Sigmoid colon (tissue), 4 donors: ENCODE measurements around the gene EXOC6B.

Experiments
- EP300 ChIP-seq, 4 donors: sonication (generic); formaldehyde crosslinking; IDR thresholded peaks; one replicate each; pipeline ENCODE4 v1.6.1; 2017; ENCODE audit warnings: antibody characterized with exemption in 4 of 4
- POLR2A ChIP-seq, 2 donors: fragments of 450-650 bp; IDR thresholded peaks; one replicate each; pipeline ENCODE4 v1.6.1; 2016; ENCODE audit warnings: antibody characterized with exemption in 2 of 2, mild to moderate bottlenecking in 2 of 2, moderate library complexity in 2 of 2
- POLR2AphosphoS5 ChIP-seq, 4 donors: sonication (generic); formaldehyde crosslinking; IDR thresholded peaks; one replicate each; pipeline ENCODE4 v1.6.1; 2017; ENCODE audit warnings: antibody characterized with exemption in 4 of 4
- TF ChIP-seq, protein P1 (sequence below), 4 experiments: fragments of 450-650 bp in 3 of 4; fragments of 200-600 bp in 1 of 4; IDR thresholded peaks; one replicate each; pipeline ENCODE4 v1.5.1; 2016 to 2019; ENCODE audit warnings: antibody characterized with exemption in 4 of 4, mild to moderate bottlenecking in 3 of 4, moderate library complexity in 2 of 4

- TF ChIP-seq, protein P1, sequence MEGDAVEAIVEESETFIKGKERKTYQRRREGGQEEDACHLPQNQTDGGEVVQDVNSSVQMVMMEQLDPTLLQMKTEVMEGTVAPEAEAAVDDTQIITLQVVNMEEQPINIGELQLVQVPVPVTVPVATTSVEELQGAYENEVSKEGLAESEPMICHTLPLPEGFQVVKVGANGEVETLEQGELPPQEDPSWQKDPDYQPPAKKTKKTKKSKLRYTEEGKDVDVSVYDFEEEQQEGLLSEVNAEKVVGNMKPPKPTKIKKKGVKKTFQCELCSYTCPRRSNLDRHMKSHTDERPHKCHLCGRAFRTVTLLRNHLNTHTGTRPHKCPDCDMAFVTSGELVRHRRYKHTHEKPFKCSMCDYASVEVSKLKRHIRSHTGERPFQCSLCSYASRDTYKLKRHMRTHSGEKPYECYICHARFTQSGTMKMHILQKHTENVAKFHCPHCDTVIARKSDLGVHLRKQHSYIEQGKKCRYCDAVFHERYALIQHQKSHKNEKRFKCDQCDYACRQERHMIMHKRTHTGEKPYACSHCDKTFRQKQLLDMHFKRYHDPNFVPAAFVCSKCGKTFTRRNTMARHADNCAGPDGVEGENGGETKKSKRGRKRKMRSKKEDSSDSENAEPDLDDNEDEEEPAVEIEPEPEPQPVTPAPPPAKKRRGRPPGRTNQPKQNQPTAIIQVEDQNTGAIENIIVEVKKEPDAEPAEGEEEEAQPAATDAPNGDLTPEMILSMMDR (IDR thresholded peaks at IDR 0.05), result no peak
- TF ChIP-seq POLR2A (IDR thresholded peaks at IDR 0.05) (no peak), POLR2AphosphoS5 (IDR thresholded peaks at IDR 0.05) (no peak), EP300 (IDR thresholded peaks at IDR 0.05) (no peak)
Observed at GRCh38 chr2:72840066-72840465, 14.2 kb upstream of the EXOC6B start.
